GM19397 (cell line): ENCODE data around the gene LARP1B.
A peak's percentile ranks its signal among the peaks of the same experiment; 100 is the strongest.
"Not testable (repeated sequence)": the region's sequence is repeated elsewhere in the genome, so short reads cannot be mapped to it uniquely, and the experiment has no call there.

Experiments used
- ATAC-seq: cut with Tn5 transposase; IDR thresholded peaks from one replicate; pipeline ENCODE4 v1.9.1; 2021; ENCODE audit warnings: mild to moderate bottlenecking, moderate library complexity; ENCODE audit not compliant: unreplicated experiment

LARP1B gene

DNA sequence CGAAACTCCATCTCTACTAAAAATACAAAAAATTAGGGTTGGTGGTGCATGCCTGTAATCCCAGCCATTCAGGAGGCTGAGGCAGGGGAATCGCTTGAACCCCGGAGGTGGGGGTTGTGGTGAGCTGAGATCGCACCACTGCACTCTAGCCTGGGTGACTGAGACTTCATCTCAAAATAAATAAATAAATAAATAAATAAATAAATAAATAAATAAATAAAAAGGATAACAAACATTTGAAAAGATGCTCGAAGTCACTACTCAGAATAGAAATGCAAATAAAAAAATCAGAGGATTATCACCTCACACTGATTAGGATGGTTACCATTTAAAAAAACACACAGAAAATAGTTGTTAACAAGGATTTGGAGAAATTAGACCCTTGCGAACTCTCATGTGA is 73.8 kb downstream of the LARP1B start:
- no peak for ATAC-seq

DNA sequence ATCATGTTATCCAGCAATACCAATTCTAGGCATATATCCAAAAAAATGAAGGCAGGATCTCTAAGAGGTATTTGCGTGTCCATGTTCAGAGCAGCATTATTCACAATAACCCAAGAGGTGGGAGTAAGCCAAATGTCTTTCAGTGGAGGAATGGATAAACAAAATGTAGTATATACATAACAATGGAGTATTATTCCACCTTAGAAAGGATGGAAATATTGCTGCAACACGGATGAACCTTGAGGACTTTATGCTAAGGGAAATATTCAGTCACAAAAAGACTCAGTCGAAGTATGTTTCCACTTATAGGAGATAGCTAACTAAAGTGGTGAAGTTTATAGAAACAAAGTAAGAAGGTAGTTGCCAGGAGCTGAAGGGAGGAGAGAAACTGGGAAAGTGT is 74.3 kb downstream of the LARP1B start:
- no peak for ATAC-seq

DNA sequence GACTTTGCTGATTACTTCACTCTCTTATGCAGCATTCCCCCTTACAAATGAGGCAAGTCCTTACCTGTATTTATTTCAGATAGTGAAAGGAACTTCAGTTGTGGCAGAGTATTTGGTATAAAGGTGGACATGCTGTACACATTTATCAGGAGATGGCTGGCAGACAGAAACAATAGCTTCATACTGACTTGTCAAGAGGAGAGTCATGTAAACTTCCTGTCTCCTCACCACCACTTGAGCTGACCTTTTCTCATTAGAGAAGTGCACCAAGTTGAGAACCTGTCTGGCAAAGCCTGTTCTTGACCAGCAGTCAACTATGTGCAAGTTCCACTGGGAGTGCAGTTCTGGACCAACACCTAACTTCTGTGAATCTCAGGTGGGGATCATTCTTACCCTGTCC is 80.8 kb downstream of the LARP1B start:
- ATAC-seq: no peak

DNA sequence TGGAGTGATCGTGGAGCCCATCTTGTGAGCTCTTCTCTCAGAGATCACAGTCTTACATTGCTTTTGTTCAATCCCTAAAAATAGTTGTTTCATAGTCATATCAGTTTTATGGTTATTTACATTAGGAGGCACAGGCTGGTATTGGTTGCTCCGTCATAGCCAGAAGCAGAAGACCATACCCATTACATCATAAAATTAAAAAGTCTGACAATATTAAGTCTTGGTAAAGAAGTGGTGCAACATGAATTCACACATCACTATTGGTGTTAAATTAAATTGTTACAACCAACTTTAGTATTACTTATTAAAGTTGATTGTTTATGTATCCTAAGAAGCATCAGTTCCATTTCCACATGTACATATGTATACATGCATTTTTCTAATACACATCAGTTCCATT is 84.6 kb downstream of the LARP1B start:
- no peak for ATAC-seq

DNA sequence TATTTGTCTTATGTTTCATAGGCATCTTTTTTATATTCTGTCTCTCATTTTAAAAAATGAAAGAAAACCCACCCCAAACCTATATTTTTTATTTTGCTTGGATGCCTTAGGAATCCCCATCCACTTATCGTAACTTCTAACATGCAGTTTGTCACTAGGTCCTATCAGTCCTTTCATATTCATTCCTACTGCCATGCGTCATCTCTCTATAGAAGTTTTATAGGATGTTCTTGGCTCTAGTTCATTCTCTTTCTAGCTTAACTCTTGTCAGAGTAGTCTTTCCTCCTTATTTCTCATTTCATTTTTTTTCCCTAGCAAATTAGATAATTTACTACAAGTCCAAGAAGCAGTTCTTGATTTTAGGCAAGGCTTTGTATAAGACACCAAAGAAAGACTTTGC is 92.7 kb downstream of the LARP1B start:
- ATAC-seq: no peak

DNA sequence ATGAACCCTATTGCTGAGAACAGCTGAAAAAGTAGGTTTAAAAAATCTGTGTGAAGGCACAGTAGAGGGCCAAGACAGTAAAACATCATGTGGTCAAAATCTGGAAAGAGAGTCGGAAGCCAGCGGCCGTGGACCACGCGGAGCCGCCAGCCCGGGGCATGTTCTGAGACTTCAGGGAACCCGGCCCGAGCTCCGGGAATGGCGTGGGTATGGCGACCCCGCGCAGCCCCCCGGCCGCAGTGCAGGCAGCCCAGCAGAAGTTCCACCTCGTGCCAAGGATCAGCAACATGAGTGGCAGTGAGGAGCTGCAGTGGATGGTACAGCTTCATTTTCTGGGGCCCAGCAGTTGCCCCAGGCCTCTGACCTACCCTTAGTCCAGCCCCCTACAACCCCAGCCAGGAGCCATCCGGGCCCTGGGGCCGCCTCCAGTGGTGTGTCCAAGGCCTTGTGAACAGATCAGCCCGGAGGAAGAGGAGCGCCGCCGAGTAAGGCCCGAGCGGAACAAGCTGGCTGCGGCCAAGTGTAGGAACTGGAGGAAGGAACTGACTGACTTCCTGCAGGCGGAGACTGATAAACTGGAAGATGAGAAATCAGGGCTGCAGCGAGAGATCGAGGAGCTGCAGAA is 94.2 kb downstream of the LARP1B start:
- ATAC-seq: no peak

DNA sequence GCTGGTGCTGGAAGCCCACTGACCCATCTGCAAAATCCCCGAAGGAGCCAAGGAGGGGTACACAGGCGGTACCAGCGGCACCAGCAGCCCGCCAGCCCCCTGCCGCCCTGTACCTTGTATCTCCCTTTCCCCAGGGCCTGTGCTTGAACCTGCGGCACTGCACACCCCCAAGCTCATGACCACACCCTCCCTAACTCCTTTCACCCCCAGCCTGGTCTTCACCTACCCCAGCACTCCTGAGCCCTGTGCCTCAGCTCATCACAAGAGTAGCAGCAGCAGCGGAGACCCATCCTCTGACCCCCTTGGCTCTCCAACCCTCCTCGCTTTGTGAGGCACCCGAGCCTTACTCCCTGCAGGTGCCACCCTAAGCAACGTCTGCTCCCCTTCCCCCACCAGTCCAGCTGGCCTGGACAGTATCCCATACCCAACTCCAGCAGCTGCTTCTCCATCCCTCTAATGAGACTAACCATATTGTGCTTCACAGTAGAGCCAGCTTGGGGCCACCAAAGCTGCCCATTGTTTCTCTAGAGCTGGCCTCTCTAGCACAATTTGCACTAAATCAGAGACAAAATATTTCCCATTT is 94.9 kb downstream of the LARP1B start:
- no peak for ATAC-seq

DNA sequence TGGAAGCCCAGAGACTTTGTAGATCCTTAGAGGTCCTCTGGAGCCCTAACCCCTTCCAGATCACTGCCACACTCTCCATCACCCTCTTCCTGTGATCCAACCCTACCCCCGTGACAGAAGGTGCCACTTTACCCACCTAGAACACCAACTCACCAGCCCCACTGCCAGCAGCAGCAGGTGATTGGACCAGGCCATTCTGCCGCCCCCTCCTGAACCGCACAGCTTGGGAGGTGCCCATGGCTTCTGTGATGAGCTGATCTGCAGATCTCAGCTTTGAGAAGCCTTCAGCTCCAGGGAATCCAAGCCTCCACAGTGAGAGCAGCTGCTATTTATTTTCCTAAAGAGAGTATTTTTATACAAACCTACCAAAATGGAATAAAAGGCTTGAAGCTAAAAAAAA is 95.4 kb downstream of the LARP1B start:
- not testable (repeated sequence) for ATAC-seq

DNA sequence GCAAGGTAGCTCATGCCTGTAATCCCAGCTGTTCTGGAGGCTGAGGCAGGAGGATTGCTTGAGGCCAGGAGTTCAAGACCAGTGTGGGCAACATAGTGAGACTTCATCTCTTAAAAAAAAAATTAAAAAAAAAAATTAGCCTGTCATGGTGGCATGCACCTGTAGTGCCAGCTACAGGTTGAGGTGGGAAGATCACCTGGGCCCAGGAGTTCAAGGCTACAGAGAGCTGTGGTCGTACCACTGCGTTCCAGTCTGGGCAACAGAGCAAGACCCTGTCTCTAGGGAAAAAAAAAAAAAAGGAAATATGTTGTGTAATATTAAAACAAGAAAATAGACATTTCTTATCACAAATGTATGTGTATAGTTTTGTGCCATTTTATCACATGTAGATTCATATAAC is 97.8 kb downstream of the LARP1B start:
- ATAC-seq: no peak

DNA sequence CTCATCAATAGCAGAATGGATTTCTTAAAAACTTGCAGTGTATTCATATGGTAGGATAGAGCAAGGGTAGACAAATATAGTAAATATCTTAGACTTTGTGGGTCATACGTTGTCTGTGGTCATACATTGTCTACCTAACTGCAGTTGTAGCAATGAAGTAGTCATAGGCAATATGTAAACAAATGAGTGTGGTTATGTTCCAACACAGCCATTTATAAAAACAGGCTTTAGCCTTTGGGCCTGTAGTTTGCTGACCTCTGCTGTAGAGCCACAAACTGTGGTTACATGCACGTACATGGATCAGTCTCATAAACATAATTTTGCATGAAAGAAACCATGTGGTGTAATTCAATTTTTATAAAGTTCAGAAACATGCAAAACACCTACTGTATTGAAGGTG is 98.9 kb downstream of the LARP1B start:
- ATAC-seq: no peak

DNA sequence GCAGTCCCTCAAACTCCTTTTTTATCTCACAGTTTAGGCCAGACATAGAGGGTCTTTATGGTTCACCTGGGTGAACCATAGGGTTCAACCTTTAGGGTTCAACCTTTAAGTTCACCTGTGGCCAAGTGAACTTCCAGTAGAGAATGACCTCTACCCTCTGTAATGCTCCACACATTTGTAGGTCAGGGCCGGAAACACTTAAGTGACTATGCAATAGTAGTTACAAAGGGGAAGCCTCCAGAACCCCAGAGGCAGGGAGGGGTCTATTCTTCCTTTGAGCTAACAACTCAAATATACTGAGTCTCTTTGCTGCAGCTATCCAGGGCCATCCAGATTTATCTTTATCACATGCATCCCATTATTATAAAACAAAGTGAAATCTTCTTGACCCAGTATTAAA is 100.0 kb downstream of the LARP1B start:
- ATAC-seq: no peak

DNA sequence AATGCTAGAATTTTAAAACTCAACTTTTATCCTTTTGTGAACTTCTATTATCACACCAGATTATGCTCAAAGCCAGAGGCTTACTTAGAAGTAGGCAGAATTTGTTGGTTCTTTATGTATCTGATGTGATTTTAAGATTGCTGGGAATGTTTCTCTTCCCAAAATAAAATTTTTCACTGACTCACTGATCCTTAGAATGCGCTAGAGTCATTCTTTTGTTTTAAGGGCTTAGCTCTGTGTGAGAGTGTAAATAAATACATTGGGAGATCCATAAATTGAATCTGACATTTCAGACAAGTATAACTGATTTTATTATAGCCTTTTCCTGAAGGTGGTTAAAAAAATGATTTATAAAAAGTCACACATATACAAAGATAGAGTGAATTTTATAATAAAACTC is 101.3 kb downstream of the LARP1B start:
- ATAC-seq: no peak

DNA sequence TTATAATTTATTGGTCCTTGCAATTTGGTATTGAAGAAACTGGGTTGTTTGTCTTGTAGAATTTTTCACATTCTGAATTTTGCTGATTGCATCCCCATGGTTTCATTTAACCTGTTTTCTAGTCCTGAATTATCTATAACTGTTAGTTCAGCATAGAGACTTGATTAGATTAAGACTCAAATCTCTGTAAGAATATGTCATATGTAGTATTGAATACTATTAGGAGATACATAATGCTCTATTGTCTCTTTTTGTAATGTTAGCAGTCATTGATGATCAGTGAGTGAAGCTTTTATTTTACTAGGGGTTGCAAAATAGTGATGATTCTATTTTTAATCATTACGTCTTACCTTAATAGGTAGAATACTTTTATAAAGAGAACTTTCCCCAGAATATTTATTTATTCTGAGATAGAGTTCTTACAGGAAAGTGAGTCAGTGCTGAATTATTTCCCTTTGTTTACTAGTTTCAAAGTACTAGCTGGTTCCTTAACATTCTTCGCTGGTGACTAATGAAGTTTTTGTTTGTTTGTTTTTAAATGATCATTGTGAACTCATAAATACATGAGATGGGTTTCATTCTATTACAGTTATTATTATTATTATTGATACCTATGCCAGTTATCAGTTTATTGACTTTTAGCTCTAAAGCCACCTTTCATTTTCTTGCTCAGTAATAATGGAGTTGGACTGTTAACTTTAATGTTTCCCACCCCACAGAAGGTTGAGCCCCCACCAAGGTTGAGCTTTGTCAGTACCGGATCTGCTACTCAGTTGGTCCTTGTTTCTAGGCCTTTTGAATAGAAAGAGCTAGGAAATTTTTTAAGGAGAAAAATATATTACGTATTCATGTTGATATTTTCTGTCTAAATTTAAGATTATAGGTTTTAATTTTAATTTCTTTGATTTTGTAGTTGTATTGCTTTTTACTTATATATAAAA is 102.3 kb downstream of the LARP1B start:
- ATAC-seq: no peak

DNA sequence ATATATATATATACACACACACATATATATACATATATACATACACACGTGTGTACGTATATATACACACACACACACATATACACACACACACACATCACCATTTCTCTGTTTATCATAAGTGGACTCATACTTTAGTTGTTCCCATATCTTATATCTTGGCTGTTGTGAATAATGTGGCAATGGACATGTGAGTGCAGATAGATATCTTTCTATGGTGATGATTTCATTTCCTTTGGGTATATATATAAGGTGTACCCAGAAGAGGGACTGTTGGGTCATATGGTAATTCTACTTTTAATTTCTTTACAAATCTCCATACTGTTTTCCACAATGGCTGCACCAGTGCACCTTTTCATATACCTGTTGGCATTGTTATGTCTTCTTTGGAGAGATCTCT is 105.9 kb downstream of the LARP1B start:
- ATAC-seq: no peak

DNA sequence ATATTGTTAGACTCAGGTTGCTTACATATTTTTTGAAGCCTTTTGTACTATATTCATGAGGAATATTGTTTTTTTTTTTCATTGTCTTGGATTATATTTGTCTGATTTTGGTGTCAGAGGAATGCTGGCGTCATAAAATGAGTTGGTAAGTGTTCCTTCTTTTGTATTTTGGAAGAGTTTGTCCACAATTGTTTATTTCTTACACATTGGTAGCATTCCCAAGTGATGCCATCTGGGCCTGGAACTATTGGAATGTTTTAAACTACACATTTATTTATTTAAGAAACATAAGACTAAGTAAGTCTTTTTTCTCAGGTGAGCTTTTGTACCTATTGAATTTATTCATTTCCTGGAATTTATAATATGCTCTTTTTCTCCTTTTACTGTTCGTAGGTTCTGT is 107.6 kb downstream of the LARP1B start:
- ATAC-seq: no peak

DNA sequence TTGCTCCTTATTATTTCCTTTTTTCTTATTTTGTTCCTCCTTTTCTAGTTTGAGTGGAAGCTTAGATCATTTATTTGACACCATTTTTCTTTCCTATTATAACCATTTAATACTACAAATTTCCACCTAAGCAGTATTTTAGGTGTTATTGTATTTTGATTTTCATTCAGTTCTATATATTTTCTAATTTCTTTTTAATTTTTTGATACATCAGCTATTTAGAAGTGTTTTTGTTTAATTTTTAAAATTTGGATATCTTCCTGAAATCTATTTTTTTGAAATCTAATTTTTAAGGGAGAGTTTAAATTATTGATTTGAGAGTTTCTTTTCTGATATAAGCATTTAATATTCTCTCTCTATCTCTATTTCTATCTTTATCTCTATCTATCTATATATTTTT is 108.1 kb downstream of the LARP1B start:
- ATAC-seq: no peak

DNA sequence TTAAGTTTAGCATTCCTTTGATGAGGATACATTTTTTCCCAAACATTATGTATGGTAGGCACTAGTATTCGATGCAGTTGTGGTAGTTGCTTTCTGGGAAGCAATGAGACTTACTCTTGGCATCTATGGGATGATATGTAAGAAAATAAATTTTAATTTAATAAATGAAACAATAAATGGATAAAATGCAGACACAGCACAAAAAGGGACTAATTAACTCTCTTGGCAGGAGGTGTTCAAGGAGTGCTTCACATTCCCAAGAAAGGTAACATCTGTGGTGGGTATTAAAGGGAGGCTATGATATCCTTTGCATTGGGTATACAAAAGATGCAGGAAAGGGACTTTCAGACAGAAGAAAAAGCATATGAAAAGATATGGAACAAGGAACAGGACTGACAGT is 115.5 kb downstream of the LARP1B start:
- ATAC-seq: no peak

DNA sequence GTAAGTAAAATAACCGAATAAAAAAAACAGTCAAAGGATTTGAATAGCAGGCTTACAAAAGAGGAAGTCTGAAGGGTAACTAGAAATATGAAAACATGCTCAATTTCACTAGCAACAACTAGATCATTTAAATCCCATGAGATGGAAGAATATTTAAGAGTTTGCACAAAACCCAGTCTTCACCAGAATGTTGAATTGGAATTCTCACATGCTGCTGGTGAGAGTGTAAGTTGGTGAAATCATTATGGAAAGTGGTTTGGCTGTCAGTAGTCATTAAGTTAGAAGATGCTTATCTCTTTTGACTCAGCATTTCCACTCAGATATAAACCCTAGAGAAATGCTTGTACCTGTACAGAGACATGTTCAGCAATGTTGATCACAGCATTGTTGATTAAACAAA is 116.4 kb downstream of the LARP1B start:
- ATAC-seq: no peak

DNA sequence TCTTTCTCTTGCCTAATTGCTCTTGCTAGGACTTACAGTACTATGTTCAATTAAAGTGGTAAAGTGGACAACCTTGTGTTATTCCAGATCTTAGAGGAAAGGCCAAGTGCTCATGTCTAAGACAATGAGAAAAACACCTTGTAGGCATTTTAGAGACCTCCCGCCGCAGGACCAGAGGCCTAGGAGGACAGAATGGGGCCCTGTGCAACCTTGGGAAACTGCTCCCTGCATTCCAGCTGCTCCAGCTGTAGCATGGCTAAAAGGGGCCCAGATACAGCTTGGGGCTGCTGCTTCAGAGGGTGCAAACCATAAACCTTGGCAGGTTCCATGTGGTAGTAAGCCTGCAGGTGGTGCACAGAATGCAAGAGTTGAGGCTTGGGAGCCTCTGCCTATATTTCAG is 125.5 kb downstream of the LARP1B start:
- no peak for ATAC-seq

DNA sequence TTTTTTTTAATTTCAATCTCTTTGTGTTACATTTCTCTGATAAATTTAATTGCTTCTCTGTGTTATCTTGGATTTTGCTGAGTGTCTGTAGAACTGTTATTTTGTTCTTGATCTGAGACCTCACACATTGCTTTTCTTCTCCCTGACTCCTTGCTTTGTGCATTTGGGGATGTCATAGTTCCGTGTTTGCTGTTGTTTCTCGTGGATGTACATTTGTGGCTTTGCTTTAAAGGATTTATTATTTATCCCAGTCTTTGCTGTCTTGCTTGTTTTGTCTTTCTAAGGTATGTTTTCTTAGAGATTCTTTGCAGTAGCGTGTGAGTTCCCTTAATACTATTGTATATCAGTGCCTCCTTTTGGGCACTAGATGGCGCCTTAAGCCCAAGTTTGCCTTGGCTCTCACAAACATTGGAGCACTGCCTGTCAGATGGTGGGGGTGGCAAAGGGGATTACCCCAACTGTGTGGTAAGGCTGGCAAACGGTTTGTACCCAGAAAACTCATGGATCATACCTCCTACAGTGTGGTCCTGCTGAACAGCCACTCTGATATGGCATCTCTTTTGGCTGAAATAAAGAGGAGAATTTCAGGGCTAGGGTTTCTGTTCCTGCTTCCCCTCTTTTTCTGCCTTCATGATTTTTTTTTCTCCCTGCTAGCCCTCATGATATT is 130.1 kb downstream of the LARP1B start:
- ATAC-seq: peak; percentile 99
